Panc1 (cell line): Measurements from ENCODE around the gene TMEM19. TPM values are rescaled to one million over a fixed set of nuclear protein-coding genes. Genes with fewer than 3 reads are reported as not detected.

Experiments used
- ATAC-seq: fragments of 200-7000 bp; cut with Tn5 transposase; 2 replicates; pipeline ENCODE4 v1.9.1; 2020; ENCODE audit warnings: mild to moderate bottlenecking, moderate library complexity
- BruUV-seq: library from RNA; stranded (reverse); fragments of 400-500 nt; replicated peaks from 2 replicates; lab custom pipeline; 2021; lab: Mats Ljungman, UMichigan
- CTCF ChIA-PET: fragments of 300-600 bp; sonication (Branson Sonifier 250); formaldehyde crosslinking; loops from one replicate; lab custom pipeline; 2022; ENCODE audit warnings: antibody characterized with exemption; lab: Charles Lee
- POLR2A ChIA-PET: fragments of 300-600 bp; sonication (Branson Sonifier 250); formaldehyde crosslinking; loops from one replicate; lab custom pipeline; 2022; ENCODE audit warnings: antibody characterized with exemption; lab: Charles Lee
- DNase-seq: peaks from one replicate; pipeline ENCODE4 v3.0.0-alpha.2; 2010; ENCODE audit warnings: low read depth, low spot score
- H3K27ac ChIP-seq: 2 replicates; pipeline ENCODE4 v1.5.1; 2011; ENCODE audit warnings: mild to moderate bottlenecking, low read length, inconsistent platforms
- H3K27me3 ChIP-seq: fragments of 200-500 bp; sonication (Bioruptor generic); 2 replicates; pipeline ENCODE4 v1.6.0; 2014; ENCODE audit warnings: low read length, inconsistent platforms; ENCODE audit not compliant: control insufficient read depth, insufficient read depth
- H3K36me3 ChIP-seq: fragments of 200-500 bp; sonication (Bioruptor generic); 2 replicates; pipeline ENCODE4 v1.5.1; 2014; ENCODE audit warnings: inconsistent platforms, mild to moderate bottlenecking, low read length, moderate library complexity; ENCODE audit not compliant: control insufficient read depth, insufficient read depth
- H3K4me1 ChIP-seq: 2 replicates; pipeline ENCODE4 v1.5.1; 2011; ENCODE audit warnings: inconsistent platforms, mild to moderate bottlenecking, low read length, moderate library complexity; ENCODE audit not compliant: control insufficient read depth, insufficient read depth
- H3K4me3 ChIP-seq, 2 experiments: 2 replicates each; pipeline ENCODE4 v1.5.1; 2011 to 2012; ENCODE audit warnings: low read depth in 2 of 2, low read length in 2 of 2, mild to moderate bottlenecking in 2 of 2, inconsistent platforms in 1 of 2, moderate library complexity in 1 of 2
- H3K9me3 ChIP-seq: fragments of 200-500 bp; sonication (Bioruptor generic); 2 replicates; pipeline ENCODE4 v1.5.1; 2014; ENCODE audit warnings: low read depth, mild to moderate bottlenecking, inconsistent platforms, low read length, moderate library complexity; ENCODE audit not compliant: control insufficient read depth, insufficient read depth
- CTCF ChIP-seq: fragments of 450-650 bp; IDR thresholded peaks from 2 replicates; pipeline ENCODE4 v1.5.1; 2017; ENCODE audit warnings: mild to moderate bottlenecking
- POLR2AphosphoS5 ChIP-seq: IDR thresholded peaks from 2 replicates; pipeline ENCODE4 v1.6.1; 2012; ENCODE audit warnings: mild to moderate bottlenecking, low read depth, low read length, moderate library complexity
- REST ChIP-seq, 2 experiments: IDR thresholded peaks; 2 replicates each; pipeline ENCODE4 v1.6.1; 2011 to 2012; ENCODE audit warnings: low read depth in 2 of 2, control low read depth in 1 of 2, low read length in 1 of 2, mild to moderate bottlenecking in 1 of 2, moderate library complexity in 1 of 2; ENCODE audit not compliant: insufficient read depth in 1 of 2
- SIN3A ChIP-seq: IDR thresholded peaks from 2 replicates; pipeline ENCODE4 v1.6.1; 2012; ENCODE audit warnings: low read depth, mild to moderate bottlenecking, low read length, moderate library complexity, borderline replicate concordance; ENCODE audit not compliant: insufficient read depth
- TCF7L2 ChIP-seq: IDR thresholded peaks from 2 replicates; pipeline ENCODE4 v1.6.1; 2011; ENCODE audit warnings: mild to moderate bottlenecking, low read depth, low read length, inconsistent platforms
- in situ Hi-C: cut with HindIII; loops from 2 replicates; pipeline ENCODE4 v1.10.0; 2016; ENCODE audit warnings: low sequenced_read_pairs, low pct_unique_long_range_greater_than_20kb
- intact Hi-C: fragments of 100-400 bp; cut with micrococcal nuclease; formaldehyde crosslinking; loops from one replicate; pipeline ENCODE4 v1.10.0; 2022; ENCODE audit not compliant: unreplicated experiment
- total RNA-seq: library from RNA; stranded (reverse); gene quantifications from one replicate; pipeline ENCODE4 v1.2.1, GENCODE V29; 2021; ENCODE audit not compliant: unreplicated experiment

The TMEM19 gene
- total RNA-seq, 1 experiment from 2014 or later, result 72.8 TPM

GRCh38 chr12:71704920-71705319 is 19.0 kb downstream of the TMEM19 start:
- no peaks in the 10 kb centered on the region; the same call in 1 of the 2 replicates for H3K36me3 ChIP-seq
- H3K27me3 ChIP-seq, result no peaks in the 10 kb centered on the region
- POLR2A ChIA-PET, result no interaction called here
- TF ChIP-seq POLR2AphosphoS5 (no peak), CTCF (no peak), REST (IDR thresholded peaks at IDR 0.05; ENCODE audit: insufficient read depth in 1 of 2, low read depth in 2 of 2, low read length in 1 of 2) (no peak), SIN3A (no peak), TCF7L2 (no peak)
- H3K4me1 ChIP-seq, result no peaks in the 10 kb centered on the region
- no peak for ATAC-seq
- no peaks in the 10 kb centered on the region for H3K9me3 ChIP-seq
- in situ Hi-C loops, result no loop called here
- CTCF ChIA-PET, result no interaction called here
- BruUV-seq, result no TSS peak
- no peak for DNase-seq
- no peak overlapping the region for H3K4me3 ChIP-seq
- H3K27ac ChIP-seq, result no peak overlapping the region
- intact Hi-C loops, result no loop called here

GRCh38 chr12:71708658-71709057 is 22.8 kb downstream of the TMEM19 start:
- ChIA-PET CTCF (no interaction called here), POLR2A (interaction anchor here (0.5 kb wide), 1 partner anchor 22 kb away, joined by 3 read pairs; no protein-coding TSS in a partner anchor)
- intact Hi-C loops, result no loop called here
- in situ Hi-C loops, result no loop called here
- no peak overlapping the region for H3K4me3 ChIP-seq
- DNase-seq (no peak), ATAC-seq (no peak)
- peaks cover 4% of the 10 kb centered on the region; the same call in 1 of the 2 replicates for H3K9me3 ChIP-seq
- TF ChIP-seq SIN3A (no peak), CTCF (no peak), REST (IDR thresholded peaks at IDR 0.05; ENCODE audit: insufficient read depth in 1 of 2, low read depth in 2 of 2, low read length in 1 of 2) (no peak), POLR2AphosphoS5 (no peak), TCF7L2 (no peak)
- no peak overlapping the region for H3K27ac ChIP-seq
- BruUV-seq, result no TSS peak
- no peaks in the 10 kb centered on the region for H3K27me3 ChIP-seq
- H3K4me1 ChIP-seq, result 0 out of 2 replicates have a peak, but pooled peaks cover 5% of the 10 kb centered on the region
- no peaks in the 10 kb centered on the region for H3K36me3 ChIP-seq
